Measurements from ENCODE around the gene C1QTNF5.

C1QTNF5 gene

GRCh38 chr11:119373059-119373920, 32.6 kb upstream of the C1QTNF5 start:
- no peak for DNase-seq (ENCODE audit: extremely low read depth in 1 of 2, low read depth in 1 of 2)

GRCh38 chr11:119372260-119373058, 31.8 kb upstream of the C1QTNF5 start:
- DNase-seq (ENCODE audit: extremely low read depth in 1 of 2, low read depth in 1 of 2) = no peak

- DNase-seq (ENCODE audit: extremely low read depth in 1 of 2, low read depth in 1 of 2) = no peak
Observed at GRCh38 chr11:119371778-119372182, 31.1 kb upstream of the C1QTNF5 start.

GRCh38 chr11:119371067-119371601, 30.5 kb upstream of the C1QTNF5 start:
- DNase-seq (ENCODE audit: extremely low read depth in 1 of 2, low read depth in 1 of 2) = no peak

- no peak for DNase-seq (ENCODE audit: extremely low read depth in 1 of 2, low read depth in 1 of 2)
Observed at GRCh38 chr11:119370486-119371046, 29.9 kb upstream of the C1QTNF5 start.

GRCh38 chr11:119369132-119369925, 28.6 kb upstream of the C1QTNF5 start:
- no peak for DNase-seq (ENCODE audit: extremely low read depth in 1 of 2, low read depth in 1 of 2)

GRCh38 chr11:119368121-119369034, 27.7 kb upstream of the C1QTNF5 start:
- no peak for DNase-seq (ENCODE audit: extremely low read depth in 1 of 2, low read depth in 1 of 2)

GRCh38 chr11:119367661-119368120, 27.0 kb upstream of the C1QTNF5 start:
- DNase-seq (ENCODE audit: extremely low read depth in 1 of 2, low read depth in 1 of 2) = no peak

GRCh38 chr11:119366690-119367620, 26.3 kb upstream of the C1QTNF5 start:
- DNase-seq (ENCODE audit: extremely low read depth in 1 of 2, low read depth in 1 of 2) = no peak

GRCh38 chr11:119365071-119365591, 24.4 kb upstream of the C1QTNF5 start:
- no peak for DNase-seq (ENCODE audit: extremely low read depth in 1 of 2, low read depth in 1 of 2)

- no peak for DNase-seq (ENCODE audit: extremely low read depth in 1 of 2, low read depth in 1 of 2)
Observed at GRCh38 chr11:119363851-119364590, 23.3 kb upstream of the C1QTNF5 start.

- no peak for DNase-seq (ENCODE audit: extremely low read depth in 1 of 2, low read depth in 1 of 2)
Observed at GRCh38 chr11:119363081-119363850, 22.6 kb upstream of the C1QTNF5 start.

GRCh38 chr11:119362741-119363080, 22.0 kb upstream of the C1QTNF5 start:
- DNase-seq (ENCODE audit: extremely low read depth in 1 of 2, low read depth in 1 of 2) = no peak

- no peak for DNase-seq (ENCODE audit: extremely low read depth in 1 of 2, low read depth in 1 of 2)
Observed at GRCh38 chr11:119361941-119362725, 21.4 kb upstream of the C1QTNF5 start.

- DNase-seq (ENCODE audit: extremely low read depth in 1 of 2, low read depth in 1 of 2) = peak in 1 of 2 donors; percentile 69
Observed at GRCh38 chr11:119361056-119361787, 20.5 kb upstream of the C1QTNF5 start.
